Fibroblast of lung (primary cell): Measurements from ENCODE around the gene EMSY. TPM values are rescaled to one million over a fixed set of nuclear protein-coding genes. Genes with fewer than 3 reads are reported as not detected.

Experiments used
- DNase-seq, 2 donors: peaks; one replicate each; pipeline versions ENCODE4 v3.0.0 to v3.0.0-alpha.2; 2010; ENCODE audit warnings: low read depth in 2 of 2
- H2AFZ ChIP-seq: 2 replicates; pipeline ENCODE4 v1.5.1; 2012; ENCODE audit warnings: low read length, control low read depth, inconsistent platforms
- H3K27ac ChIP-seq: 2 replicates; pipeline ENCODE4 v1.5.1; 2011; ENCODE audit warnings: low read length, control low read depth; ENCODE audit not compliant: insufficient read depth
- H3K27me3 ChIP-seq: 2 replicates; pipeline ENCODE4 v1.5.1; 2011; ENCODE audit warnings: mild to moderate bottlenecking, low read length; ENCODE audit not compliant: control insufficient read depth, insufficient read depth
- H3K36me3 ChIP-seq: 2 replicates; pipeline ENCODE4 v1.5.1; 2011; ENCODE audit warnings: low read length; ENCODE audit not compliant: control insufficient read depth, insufficient read depth
- H3K4me1 ChIP-seq: 2 replicates; pipeline ENCODE4 v1.5.1; 2011; ENCODE audit warnings: low read length; ENCODE audit not compliant: control insufficient read depth, insufficient read depth; ENCODE audit errors: extremely low read depth
- H3K4me2 ChIP-seq: 2 replicates; pipeline ENCODE4 v1.5.1; 2011; ENCODE audit warnings: low read length, control low read depth; ENCODE audit not compliant: insufficient read depth; ENCODE audit errors: extremely low read depth
- H3K4me3 ChIP-seq, 4 experiments: fragments of 200-600 bp in 1 of 4; sonication (generic) in 1 of 4; replicated peaks in 1 of 4; 2 replicates each; pipeline ENCODE4 v1.5.1; 2011 to 2016; ENCODE audit warnings: low read length in 4 of 4, low read depth in 3 of 4, mild to moderate bottlenecking in 3 of 4, control low read depth in 2 of 4, inconsistent platforms in 1 of 4, mixed read lengths in 1 of 4; ENCODE audit not compliant: insufficient read depth in 1 of 4; ENCODE audit errors: control extremely low read depth in 1 of 4
- H3K79me2 ChIP-seq: 2 replicates; pipeline ENCODE4 v1.5.1; 2012; ENCODE audit warnings: mild to moderate bottlenecking, low read length, inconsistent platforms; ENCODE audit not compliant: control insufficient read depth, insufficient read depth
- H3K9ac ChIP-seq: 2 replicates; pipeline ENCODE4 v1.5.1; 2011; ENCODE audit warnings: mild to moderate bottlenecking, low read length, control low read depth; ENCODE audit not compliant: insufficient read depth
- H3K9me3 ChIP-seq: 2 replicates; pipeline ENCODE4 v1.5.1; 2012; ENCODE audit warnings: low read depth, low read length; ENCODE audit not compliant: control insufficient read depth, insufficient read depth
- H4K20me1 ChIP-seq: 2 replicates; pipeline ENCODE4 v1.5.1; 2011; ENCODE audit warnings: low read length; ENCODE audit not compliant: control insufficient read depth, insufficient read depth; ENCODE audit errors: extremely low read depth
- CTCF ChIP-seq, 2 donors: IDR thresholded peaks in 1 of 2; conservative IDR thresholded peaks in 1 of 2; 1 replicate in 1 of 2; 2 replicates in 1 of 2; pipeline ENCODE4 v1.5.1; 2011 to 2012; ENCODE audit warnings: low read length in 2 of 2, control low read depth in 1 of 2, inconsistent platforms in 1 of 2, low read depth in 1 of 2, mild to moderate bottlenecking in 1 of 2
- EZH2 ChIP-seq: IDR thresholded peaks from 2 replicates; pipeline ENCODE4 v1.5.1; 2012; ENCODE audit warnings: low read length, control low read depth, mild to moderate bottlenecking; ENCODE audit errors: missing control alignments
- polyA plus RNA-seq, 2 donors: library from polyadenylated mRNA; depleted of rRNA in 1 of 2; stranded (reverse) in 1 of 2; unstranded in 1 of 2; fragments of >200 nt; gene quantifications; 2 replicates each; pipeline ENCODE4 v1.2.1, GENCODE V29; 2011 to 2012; ENCODE audit warnings: missing spikeins in 1 of 2
- total RNA-seq: library from RNA; depleted of rRNA; stranded (reverse); fragments of >200 nt; gene quantifications from 2 replicates; pipeline ENCODE4 v1.2.1, GENCODE V29; 2014

The EMSY gene
- total and polyA plus RNA-seq, 2 donors (not counting 1 experiment from before 2014, with no cell fraction given): 11.9 to 14.2 TPM

GRCh38 chr11:76588455-76589325 lies 143.9 kb downstream of the EMSY start:
- Histone ChIP-seq H3K27ac (no peak overlapping the region), H3K9ac (no peak overlapping the region), H3K79me2 (no peaks in the 10 kb centered on the region), H3K4me3 (no peak overlapping the region), H3K4me2 (no peak overlapping the region), H2AFZ (no peak overlapping the region), H3K9me3 (no peaks in the 10 kb centered on the region), H4K20me1 (no peaks in the 10 kb centered on the region), H3K36me3 (no peaks in the 10 kb centered on the region), H3K4me1 (no peaks in the 10 kb centered on the region), H3K27me3 (peaks cover 2% of the 10 kb centered on the region)
- TF ChIP-seq EZH2 (no peak), CTCF (conservative IDR thresholded peaks at IDR 0.05 in 1 of 2, IDR thresholded peaks at IDR 0.05 in 1 of 2; ENCODE audit: low read depth in 1 of 2, low read length in 2 of 2) (no peak)
- no peak for DNase-seq

GRCh38 chr11:76589477-76589876 lies 144.7 kb downstream of the EMSY start:
- no peak overlapping the region for H3K4me3 ChIP-seq
- no peak overlapping the region for H3K4me2 ChIP-seq
- DNase-seq: no peak
- peaks cover 2% of the 10 kb centered on the region for H3K27me3 ChIP-seq
- H3K27ac ChIP-seq: no peak overlapping the region
- no peaks in the 10 kb centered on the region for H3K4me1 ChIP-seq
- H3K9me3 ChIP-seq: no peaks in the 10 kb centered on the region
- H3K36me3 ChIP-seq: no peaks in the 10 kb centered on the region
- TF ChIP-seq EZH2 (no peak), CTCF (conservative IDR thresholded peaks at IDR 0.05 in 1 of 2, IDR thresholded peaks at IDR 0.05 in 1 of 2; ENCODE audit: low read depth in 1 of 2, low read length in 2 of 2) (no peak)
- no peaks in the 10 kb centered on the region for H4K20me1 ChIP-seq
- H3K9ac ChIP-seq: no peak overlapping the region
- H2AFZ ChIP-seq: no peak overlapping the region
- no peaks in the 10 kb centered on the region for H3K79me2 ChIP-seq

- H2AFZ ChIP-seq: no peak overlapping the region
- TF ChIP-seq CTCF (conservative IDR thresholded peaks at IDR 0.05 in 1 of 2, IDR thresholded peaks at IDR 0.05 in 1 of 2; ENCODE audit: low read depth in 1 of 2, low read length in 2 of 2) (no peak), EZH2 (no peak)
- H3K9ac ChIP-seq: no peak overlapping the region
- H3K4me2 ChIP-seq: no peak overlapping the region
- H4K20me1 ChIP-seq: no peaks in the 10 kb centered on the region
- H3K27me3 ChIP-seq: peaks cover 2% of the 10 kb centered on the region
- DNase-seq: no peak
- no peak overlapping the region for H3K27ac ChIP-seq
- no peaks in the 10 kb centered on the region for H3K4me1 ChIP-seq
- no peaks in the 10 kb centered on the region for H3K9me3 ChIP-seq
- no peak overlapping the region for H3K4me3 ChIP-seq
- H3K36me3 ChIP-seq: no peaks in the 10 kb centered on the region
- no peaks in the 10 kb centered on the region for H3K79me2 ChIP-seq
Observed at GRCh38 chr11:76589964-76590950, 145.4 kb downstream of the EMSY start.
